ENCODE measurements around the gene SLC8A1.

- TF ChIP-seq CTCF (IDR thresholded peaks at IDR 0.05) (no peak), POLR2A (IDR thresholded peaks at IDR 0.05) (no peak)
Observed at GRCh38 chr2:40310303-40310702, 141.6 kb downstream of the SLC8A1 start.

Data from testis (tissue), 2 donors.